ENCODE measurements around the gene WNT7A. TPM values are rescaled to one million over a fixed set of nuclear protein-coding genes. Genes with fewer than 3 reads are reported as not detected.

Gene WNT7A
- total RNA-seq, 1 experiment from 2014 or later = not detected

DNA sequence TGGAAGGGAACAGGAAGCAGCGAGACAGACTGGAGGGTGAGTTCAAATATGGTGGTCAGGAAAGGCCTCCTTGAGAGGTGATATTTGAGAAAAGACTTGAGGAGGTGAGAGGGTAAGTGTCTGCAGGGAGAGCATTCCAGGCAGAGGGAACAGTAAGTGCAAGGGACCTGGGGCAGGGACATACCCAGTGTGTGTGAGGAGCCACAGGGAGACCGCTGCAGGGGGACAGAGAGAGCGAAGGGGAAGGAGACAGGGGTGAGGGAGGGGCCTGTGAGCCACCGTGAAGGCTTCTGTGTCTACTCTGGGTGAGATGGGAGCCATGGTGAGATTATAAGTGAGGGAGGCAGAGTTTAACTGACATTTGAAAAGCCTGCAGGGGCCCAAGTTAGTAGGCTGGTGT lies 38.0 kb downstream of the WNT7A start:
- Histone ChIP-seq H3K18ac (ENCODE audit: insufficient read length, low read depth, low read length) (no peak overlapping the region), H3K23me2 (ENCODE audit: insufficient read length, low read depth, low read length, poor library complexity, severe bottlenecking) (no peaks in the 10 kb centered on the region), H4K8ac (replicated peaks; ENCODE audit: insufficient read length, low read depth, low read length) (no peak overlapping the region), H3K23ac (ENCODE audit: insufficient read length, low read depth, low read length) (no peak overlapping the region), H2BK120ac (ENCODE audit: low read depth, low read length, poor library complexity, severe bottlenecking) (no peak overlapping the region), H4K5ac (ENCODE audit: insufficient read length, low read depth, low read length) (no peak overlapping the region), H4K91ac (ENCODE audit: insufficient read length, low read depth, low read length) (no peak overlapping the region), H3K27me3 (ENCODE audit: insufficient read depth, low read length) (no peaks in the 10 kb centered on the region), H3K4me2 (ENCODE audit: insufficient read depth, insufficient read length, low read length) (no peak overlapping the region), H3K79me1 (ENCODE audit: insufficient read depth, low read depth, low read length, poor library complexity, severe bottlenecking) (no peaks in the 10 kb centered on the region), H3K4me1 (ENCODE audit: insufficient read depth, low read length) (no peaks in the 10 kb centered on the region), H3T11ph (ENCODE audit: low read length) (no peak overlapping the region), H2BK15ac (ENCODE audit: low read depth, low read length) (no peak overlapping the region), H2BK12ac (ENCODE audit: insufficient read length, low read depth, low read length) (no peak overlapping the region), H2BK20ac (ENCODE audit: low read depth, low read length, poor library complexity, severe bottlenecking) (no peak overlapping the region), H3K9me3 (ENCODE audit: control insufficient read depth, low read depth, low read length) (no peaks in the 10 kb centered on the region), H3K9ac (ENCODE audit: extremely low read depth, insufficient read length, low read length) (no peak overlapping the region), H2AK5ac (ENCODE audit: insufficient read length, low read length) (no peak overlapping the region), H2BK5ac (ENCODE audit: insufficient read length, low read length) (no peak overlapping the region), H3K14ac (ENCODE audit: insufficient read depth, low read length) (no peak overlapping the region), H4K20me1 (ENCODE audit: control insufficient read depth, insufficient read depth, insufficient read length) (no peaks in the 10 kb centered on the region), H3K79me2 (ENCODE audit: insufficient read depth, low read length) (no peaks in the 10 kb centered on the region), H2AFZ (ENCODE audit: low read length) (no peak overlapping the region), H3K4ac (ENCODE audit: low read depth, low read length) (no peak overlapping the region), H3K56ac (ENCODE audit: insufficient read length, low read depth, low read length) (no peak overlapping the region), H3K27ac (ENCODE audit: insufficient read length, low read depth, low read length) (no peak overlapping the region)
- TF ChIP-seq, protein P1, sequence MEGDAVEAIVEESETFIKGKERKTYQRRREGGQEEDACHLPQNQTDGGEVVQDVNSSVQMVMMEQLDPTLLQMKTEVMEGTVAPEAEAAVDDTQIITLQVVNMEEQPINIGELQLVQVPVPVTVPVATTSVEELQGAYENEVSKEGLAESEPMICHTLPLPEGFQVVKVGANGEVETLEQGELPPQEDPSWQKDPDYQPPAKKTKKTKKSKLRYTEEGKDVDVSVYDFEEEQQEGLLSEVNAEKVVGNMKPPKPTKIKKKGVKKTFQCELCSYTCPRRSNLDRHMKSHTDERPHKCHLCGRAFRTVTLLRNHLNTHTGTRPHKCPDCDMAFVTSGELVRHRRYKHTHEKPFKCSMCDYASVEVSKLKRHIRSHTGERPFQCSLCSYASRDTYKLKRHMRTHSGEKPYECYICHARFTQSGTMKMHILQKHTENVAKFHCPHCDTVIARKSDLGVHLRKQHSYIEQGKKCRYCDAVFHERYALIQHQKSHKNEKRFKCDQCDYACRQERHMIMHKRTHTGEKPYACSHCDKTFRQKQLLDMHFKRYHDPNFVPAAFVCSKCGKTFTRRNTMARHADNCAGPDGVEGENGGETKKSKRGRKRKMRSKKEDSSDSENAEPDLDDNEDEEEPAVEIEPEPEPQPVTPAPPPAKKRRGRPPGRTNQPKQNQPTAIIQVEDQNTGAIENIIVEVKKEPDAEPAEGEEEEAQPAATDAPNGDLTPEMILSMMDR (conservative IDR thresholded peaks at IDR 0.05) = no peak
- no peak overlapping the region for H3K4me3 Mint-ChIP-seq
- H3K27ac Mint-ChIP-seq = no peak overlapping the region
- H3K9me3 Mint-ChIP-seq = no peaks in the 10 kb centered on the region
- WGBS (ENCODE audit: extremely low coverage, insufficient read length, low lambda C conversion rate) = no CpG with 5 or more reads among the region's 4 CpGs
- no peak for DNase-seq
- H3K36me3 Mint-ChIP-seq (ENCODE audit: insufficient read depth in 1 of 3, low read depth in 3 of 3) = no peaks in the 10 kb centered on the region
- peaks cover 2 to 4% of the 10 kb centered on the region in 2 experiments; a peak in 2 of 4 replicates for H3K4me1 Mint-ChIP-seq
- peaks cover 3% of the 10 kb centered on the region for H3K27me3 Mint-ChIP-seq (ENCODE audit: low read depth)

Measured in H9 (cell line).